HG02840 (cell line): ENCODE measurements around the gene SMIM36.
"Not testable (repeated sequence)": the region's sequence is repeated elsewhere in the genome, so short reads cannot be mapped to it uniquely, and the experiment has no call there.

Experiments used
- ATAC-seq: cut with Tn5 transposase; IDR thresholded peaks from one replicate; pipeline ENCODE4 v1.9.1; 2021; ENCODE audit warnings: mild to moderate bottlenecking, moderate library complexity, moderate number of reproducible peaks; ENCODE audit not compliant: unreplicated experiment, low FRiP score

Gene SMIM36

DNA sequence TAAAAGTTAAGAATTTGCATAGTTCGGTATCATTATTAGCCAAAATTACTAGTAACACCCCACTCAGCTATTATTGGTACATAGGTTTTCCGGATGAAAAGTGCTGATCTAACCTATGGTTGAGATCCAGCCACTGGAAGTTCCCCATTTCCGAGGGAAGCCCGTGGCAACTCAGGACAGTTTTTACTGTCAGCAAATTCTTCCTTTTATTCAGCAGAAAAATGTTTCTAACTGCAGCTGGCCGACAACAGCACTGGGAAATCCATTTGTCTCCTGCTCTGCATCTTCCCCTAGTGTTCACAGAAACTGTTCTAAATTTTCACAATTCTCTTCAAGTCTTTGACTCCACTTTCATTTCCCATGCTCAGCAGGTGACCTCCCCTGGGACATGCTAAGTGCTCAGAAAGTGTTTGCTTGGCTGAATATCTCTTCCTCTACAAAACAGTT lies 74.1 kb downstream of the SMIM36 start:
- ATAC-seq: peak; percentile 74

DNA sequence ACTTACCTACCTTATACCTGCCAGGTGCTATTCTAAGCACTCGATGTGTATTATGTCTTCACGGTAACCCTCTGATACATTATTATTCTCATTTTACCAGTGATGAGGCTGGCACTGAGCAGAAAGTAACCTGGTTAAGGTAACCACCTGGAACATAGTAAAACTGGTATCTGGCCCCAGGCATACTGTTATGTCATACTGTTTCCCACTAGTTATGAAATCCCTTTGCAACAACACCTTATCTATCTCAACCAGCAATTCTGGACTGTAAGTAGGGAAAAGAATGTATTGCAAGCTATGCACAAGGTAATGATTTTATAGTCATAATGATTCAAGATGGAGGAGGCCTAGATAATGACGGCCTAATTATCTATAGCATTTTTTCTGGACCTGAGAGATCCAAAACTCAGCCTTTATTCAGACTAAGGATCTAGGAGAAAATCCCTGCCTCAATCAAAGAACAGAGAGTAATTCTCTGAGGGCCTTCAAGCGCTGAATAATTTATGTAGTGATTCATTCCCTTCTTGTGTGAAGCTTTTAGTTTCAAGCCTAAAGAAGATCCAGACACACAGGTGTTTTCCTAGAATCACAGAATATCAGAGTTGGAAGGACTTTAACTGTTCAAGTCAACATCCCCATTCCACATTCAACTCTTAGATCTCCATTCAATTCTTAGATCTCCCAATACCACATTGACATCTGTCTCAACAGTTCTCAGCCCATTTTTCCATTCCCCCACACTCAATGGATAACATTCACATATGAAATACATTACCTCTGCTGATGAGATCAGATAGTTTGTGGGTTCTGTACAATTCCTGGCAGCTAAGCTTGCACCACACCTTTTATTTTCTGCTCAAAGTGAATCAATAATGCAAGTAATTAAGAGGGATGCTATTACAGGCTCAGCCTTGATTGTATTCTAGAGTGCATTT lies 74.8 kb downstream of the SMIM36 start:
- peak; percentile 18 for ATAC-seq

DNA sequence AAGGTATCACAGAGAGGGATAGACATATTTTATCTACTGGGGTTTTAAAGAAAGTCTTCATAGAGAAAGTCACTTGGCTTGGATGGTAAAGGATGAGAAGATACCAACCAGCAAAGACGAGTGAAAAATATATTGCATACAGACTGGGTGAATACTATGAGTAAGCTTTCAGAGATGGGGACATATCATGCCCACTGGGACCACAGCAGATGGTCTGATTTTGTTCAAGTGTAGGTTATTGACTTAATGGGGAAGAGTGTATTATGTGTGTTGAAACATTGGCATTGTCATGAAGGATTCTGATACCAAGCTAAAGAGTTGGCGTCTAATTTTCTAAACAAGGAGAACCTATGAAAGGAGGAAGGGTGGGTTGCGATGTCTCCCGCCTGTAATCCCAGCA lies 75.8 kb downstream of the SMIM36 start:
- no peak for ATAC-seq

DNA sequence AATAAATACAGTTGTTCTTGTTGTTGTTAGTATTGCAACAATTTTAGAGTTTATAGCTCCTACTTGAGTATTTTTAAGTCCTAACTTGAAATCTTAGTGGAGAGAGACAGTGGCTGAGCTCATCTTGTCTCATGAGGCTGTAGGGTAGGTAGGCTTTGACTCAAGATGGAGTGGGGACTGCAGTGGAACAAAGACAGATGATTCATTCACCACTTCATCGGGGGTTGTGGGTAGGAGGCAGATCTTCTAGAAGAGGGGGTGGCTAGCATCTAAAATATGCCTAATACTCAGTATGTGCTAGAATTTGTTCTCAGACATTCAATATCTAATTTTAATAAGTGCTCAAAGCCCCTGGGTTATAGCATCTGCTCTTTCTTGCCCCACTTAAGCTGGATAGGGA lies 76.5 kb downstream of the SMIM36 start:
- no peak for ATAC-seq

DNA sequence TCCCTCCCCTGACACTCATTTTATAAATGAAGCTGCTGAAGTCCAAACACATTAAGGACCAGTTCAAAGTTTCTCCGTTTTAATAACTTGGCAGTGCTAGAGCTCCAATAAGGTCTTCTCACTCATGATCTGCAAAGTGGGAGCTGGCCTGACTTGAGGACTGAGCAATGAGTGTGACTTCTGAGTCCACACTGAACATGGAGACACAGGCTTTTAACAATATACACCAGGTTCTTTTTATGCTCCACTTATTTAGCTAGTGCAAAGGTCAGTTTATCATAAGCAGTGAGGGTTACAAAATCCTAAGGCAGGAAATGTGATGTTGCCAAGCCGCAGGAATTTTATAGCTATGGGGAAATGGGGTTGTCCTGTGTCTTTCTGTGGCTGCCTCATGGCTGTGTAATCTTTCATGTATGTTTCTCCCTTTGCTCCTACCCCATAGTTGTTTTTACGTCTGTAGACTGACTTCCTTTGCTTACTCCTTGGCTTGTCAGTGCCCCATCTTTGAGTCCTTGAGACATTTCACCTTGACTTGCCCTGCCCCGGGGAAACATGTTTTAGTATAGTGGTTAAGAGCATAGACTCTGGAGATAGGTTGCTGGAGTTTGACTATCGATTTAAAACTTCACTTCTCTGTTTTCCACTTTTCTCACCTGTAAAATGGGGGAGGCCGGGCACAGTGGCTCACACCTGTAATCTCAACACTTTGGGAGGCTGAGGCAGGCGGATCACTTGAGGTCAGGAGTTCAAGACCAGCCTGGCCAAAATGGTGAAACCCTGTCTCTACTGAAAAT lies 77.4 kb downstream of the SMIM36 start:
- ATAC-seq: no peak

DNA sequence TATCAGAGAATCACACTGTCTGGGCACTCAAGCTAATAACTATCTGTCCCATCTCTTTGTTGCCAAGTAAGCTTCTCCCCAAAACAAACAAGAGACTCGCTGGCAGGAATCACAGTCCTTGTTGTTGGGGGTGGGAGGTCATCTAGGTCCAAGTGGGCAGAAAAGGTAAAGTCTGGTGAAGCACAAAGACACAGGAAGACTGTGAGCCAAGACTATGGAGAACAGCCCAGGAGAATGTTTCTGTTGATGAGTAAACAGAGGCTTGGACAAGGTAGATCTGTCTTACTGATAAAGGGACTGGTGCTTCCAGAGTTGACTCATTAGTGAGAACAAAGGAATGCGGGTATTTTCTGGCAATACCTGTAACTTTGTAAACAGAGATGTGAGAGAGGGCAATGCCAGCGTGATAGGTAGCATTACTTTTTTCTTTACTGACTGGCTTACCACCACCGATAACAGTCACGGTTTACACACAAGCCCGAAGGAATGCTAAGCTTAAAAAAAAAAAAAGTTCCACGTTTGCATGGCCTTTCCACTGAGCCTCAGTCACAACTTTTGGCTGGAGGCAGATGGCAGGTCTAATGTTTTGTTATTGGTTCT lies 78.1 kb downstream of the SMIM36 start:
- no peak for ATAC-seq

DNA sequence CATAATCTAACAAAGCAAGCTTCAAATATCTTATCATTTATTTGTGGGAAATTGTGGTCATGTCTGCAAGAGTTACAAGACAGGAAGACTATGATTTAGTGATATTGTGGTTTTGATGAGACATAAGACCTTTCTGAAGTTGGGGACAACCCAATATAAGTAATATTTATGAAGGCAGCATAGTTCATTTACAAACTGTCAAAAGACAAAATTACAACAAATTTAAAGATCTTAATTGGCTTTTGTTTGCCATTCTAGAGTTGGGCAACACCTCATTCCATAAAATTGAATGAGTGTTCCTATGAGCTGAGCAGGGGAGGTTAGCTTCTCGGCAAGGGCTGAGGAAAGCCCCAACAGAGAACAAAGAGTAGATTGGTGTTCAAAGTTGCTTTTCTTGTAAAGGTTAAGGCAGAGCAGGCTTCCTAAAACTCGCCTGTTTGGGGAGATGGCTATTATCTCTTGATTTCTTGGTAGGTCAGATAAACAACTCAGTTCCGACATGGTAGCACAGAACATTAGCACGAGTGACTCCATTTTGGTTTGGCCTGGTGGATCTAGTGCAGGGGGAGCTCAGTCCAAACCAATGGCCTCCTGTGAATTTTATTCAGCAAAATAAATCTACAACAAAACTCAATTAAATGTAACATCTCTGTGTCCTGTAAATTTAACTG lies 78.8 kb downstream of the SMIM36 start:
- ATAC-seq: no peak

DNA sequence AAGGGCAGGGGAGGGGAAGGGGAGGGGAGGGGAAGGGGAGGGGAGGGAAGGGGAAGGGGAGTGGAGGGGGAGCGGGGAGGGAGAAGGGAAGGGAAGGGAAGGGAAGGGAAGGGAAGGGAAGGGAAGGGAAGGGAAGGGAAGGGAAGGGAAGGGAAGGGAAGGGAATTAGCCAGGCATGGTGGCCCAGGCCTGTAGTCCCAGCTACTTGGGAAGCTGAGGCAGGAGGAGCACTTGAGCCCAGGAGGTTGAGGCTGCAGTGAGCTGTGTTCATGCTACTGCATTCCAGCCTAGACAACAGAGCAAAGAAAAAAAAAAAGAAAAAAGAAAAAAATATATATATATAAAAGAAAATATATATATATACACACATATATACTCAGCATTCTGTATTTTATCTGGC lies 79.3 kb downstream of the SMIM36 start:
- not testable (repeated sequence) for ATAC-seq

DNA sequence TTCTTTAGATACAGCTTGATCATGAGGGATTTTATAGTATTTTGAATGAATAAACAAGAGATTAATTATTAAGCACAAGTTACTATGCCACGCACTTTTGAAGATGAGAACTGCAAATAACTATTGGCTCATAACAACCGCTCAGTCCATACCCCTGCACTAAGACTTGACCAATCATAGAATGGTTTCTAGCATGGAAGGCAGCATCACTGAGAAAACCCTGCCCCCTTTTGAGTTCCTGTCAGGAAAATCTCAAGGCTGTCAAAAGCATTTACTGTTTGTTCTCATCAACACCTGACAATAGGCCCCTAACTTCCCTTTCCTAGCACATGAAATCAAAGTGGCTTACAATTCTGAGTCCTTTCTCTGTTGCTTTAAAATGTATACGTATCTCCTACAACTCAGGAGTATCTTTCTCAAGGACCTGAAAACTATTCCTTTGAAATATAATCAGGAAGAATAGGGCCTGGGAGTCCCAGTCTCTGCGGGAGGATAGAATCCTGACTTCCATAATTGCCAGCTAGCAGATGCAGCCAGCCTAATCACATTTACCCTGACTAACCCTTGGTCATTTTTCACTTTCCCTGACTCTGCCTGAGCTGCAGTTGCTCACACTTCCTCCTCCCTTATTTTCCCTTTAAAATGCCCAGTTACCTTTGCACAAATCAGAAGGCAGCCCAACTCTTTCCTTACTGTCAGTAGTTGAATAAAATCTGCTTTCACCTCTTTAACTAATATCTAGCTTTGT lies 80.5 kb downstream of the SMIM36 start:
- no peak for ATAC-seq

DNA sequence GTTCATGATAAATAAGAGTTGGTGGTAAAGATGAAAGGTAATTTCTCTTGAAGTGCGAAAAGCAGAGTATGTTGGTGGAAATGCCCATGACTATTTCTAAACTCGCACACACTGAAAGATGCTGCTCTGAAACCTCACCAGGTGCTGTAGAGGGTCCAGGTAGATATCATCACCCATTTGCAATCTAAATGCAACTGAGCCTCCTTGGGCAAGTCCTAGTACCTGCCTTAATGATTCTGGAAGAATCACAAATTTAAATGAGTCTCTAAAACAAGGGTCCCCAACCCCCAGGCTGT lies 83.7 kb downstream of the SMIM36 start:
- ATAC-seq: peak; percentile 20

DNA sequence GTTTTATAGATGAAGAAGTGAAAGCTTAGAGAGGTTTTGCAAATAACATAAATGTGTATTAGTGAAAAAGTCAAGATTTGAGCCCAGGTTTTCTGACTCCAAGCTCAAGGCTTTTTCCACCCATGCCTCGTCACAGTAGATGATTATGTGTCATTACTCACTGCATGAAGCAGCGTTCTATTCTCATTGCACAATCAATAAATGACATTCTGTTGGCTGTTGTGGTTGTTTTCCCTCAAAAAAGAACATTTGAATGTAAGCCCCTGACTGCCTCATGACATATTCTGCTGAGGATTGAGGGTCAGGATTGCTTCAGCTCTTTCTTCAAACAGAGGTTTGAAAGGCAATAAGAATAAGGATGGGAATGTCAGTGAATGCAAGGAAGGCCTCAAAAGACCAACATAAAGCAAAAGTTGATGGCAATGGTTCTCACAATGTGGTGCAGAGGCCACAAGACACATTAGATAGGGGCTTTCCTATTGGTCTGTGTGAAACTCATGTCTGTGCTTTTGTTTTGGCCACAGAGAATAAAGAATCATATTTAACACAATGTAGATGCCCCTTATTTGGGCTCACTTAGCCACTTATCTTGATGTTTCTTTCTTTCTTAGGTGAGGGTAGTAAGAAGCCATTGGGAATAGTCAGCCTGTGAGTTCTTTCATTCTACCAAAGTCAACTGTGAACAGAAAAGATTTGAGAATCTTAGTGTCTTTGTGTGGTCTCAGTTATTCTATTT lies 84.2 kb downstream of the SMIM36 start:
- peak; percentile 36 for ATAC-seq

DNA sequence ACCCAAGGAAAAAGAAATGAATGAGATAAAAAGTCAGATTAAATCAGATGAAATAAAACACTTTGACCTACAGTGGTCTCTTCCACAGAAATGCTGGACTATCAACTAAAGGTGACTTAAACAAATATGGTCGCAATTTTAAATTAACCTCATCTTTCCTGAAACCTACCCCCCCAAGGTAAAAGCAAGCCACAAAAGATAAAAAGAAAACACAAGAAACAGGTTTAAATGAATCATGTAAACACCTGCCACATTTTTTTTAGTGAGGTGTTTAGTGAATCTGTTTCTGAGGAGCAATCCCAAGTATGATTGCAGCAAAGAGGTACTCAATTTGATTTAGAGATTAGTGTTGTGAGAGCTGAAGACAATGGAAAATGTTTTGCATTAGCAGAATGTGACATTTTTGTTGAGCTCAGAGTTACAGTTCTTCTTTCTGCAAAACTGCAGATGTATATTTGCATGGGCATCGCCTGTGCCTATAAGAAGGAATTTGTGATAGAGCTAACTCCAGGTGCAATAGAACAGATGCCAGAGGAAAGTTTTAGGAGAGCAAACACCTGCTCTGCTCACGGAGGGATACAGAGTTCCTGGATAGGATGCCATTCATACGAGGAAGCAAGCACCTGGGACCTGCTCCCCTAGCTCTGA lies 86.2 kb downstream of the SMIM36 start:
- ATAC-seq: no peak

DNA sequence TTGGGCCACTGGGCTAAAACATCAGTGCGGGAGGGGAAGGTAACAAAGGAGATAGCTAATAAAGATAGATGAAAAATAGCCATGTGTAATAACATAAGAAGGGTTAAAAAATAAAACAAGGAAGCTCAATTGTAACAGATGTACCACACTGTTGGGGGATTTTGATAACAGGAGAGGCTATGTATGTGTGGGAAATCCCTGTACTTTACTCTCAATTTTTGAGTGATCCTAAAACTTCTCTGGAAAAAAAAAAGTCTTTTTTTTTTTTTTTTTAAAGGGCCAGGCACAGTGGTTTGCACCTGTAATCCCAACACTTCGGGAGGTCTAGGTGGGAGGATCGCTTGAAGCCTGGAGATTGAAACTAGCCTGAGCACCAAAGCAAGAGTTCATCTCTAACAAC lies 87.7 kb downstream of the SMIM36 start:
- ATAC-seq: no peak

DNA sequence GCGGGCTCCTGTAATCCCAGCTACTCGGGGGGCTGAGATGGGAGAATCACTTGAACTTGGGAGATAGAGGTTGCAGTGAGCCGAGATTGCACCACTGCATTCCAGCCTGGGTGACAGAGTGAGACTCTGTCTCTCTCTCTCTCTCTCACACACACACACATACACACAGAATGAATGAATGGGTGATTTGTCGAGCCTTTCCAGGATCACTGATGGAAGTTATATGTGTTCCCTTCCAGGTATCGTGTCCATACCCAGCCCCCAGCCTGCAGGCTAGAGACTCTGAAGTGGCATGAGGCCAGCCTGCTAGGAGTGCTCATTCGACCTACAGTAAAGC lies 88.5 kb downstream of the SMIM36 start:
- not testable (repeated sequence) for ATAC-seq

DNA sequence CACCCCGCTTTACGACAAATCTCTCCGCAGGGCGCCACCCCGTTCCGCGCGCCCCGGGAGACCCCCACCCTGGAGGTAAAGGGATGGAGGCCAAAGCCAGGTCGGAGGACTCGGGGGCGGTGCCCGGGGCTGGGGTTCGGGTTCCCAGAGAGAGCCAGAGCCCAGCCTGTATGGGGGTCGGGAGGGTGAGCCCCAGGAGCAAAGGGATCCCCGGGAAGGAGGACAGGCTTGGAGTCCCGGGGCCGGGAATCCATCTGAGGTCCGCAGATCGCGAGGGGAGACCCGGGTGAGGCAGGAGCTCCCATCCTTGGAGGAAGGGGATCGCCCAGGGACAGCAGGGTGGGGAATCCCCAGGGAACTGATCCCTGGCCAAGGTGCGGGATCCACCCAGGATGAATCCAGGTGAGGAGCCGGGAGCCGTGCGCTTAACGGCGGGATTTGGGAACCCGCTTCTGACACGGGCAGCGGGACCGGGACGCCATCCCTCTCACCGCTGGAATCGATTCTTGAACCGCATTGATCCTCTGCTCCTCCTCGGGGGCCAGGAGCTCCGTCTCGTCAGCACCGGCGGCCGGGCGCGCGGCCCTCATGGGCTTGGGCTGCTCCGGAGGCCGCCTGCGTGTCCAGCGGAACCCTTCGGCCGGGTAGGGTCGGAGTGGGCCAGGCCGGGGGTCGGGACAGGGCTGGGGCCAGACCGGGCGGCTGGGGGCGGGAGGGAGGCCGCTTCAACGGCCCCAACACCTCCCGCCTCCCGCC lies 89.9 kb downstream of the SMIM36 start, which contains the start of gene MMD:
Gene MMD, minus strand, starts transcription at position 657 of the 756 bp plus-strand sequence. Its CDS starts 140 bp downstream, at position 517.
- peak; percentile 27 for ATAC-seq

DNA sequence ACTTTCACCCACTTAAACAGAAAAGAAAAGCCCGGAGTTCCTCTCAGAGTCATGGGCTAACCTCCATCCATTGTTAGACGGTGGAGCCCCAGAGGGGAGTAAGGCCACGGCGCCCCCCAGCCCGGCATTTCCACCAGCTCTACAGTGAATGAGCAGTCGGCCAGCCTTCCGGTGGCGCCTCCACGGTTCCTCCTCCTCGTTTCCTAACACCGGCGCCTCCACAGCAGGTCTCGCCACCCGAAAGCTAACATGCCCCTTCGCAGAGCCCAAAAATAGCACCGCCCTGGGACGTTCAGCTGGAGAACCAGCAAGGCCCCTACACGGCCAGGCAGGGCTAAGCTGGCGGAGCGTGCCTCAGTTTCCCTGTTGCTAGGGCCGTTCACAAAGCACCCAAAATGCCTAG lies 90.5 kb downstream of the SMIM36 start:
- no peak for ATAC-seq

DNA sequence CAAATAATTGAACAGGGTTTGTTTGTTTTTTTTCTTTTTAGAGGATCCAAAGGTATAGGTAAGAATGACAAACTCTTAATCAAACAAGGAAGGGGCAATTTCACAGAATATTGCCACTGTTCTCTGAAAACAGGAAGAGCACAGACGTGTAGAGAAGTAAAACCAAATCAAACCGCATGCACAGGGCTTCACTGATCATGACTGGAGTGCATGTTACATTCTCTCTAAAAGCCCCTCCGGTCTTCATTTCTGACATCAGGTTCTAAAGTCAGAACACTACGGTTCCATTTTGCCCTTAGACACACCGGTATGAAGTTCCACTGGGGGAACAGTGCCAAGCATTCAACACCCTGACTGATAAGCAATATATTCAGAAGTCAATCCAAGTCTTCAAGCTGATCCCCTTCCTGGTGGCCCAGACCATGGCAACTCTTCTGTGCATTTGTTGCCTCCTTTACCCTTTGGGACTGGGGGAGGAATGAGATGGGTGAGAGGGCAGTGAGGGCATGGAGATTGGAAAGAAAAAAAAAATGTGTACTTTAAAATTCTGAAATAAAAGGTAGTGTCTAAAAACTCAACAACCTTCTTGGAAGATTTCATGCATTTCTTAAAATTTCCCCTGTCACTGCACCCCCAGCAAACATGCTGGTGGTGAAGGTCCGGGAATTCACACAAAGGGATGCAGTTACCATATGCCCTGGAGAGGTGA lies 91.0 kb downstream of the SMIM36 start:
- no peak for ATAC-seq
